AG04450 (cell line): ENCODE measurements around the gene PDE4D. TPM values are rescaled to one million over a fixed set of nuclear protein-coding genes. Genes with fewer than 3 reads are reported as not detected.

ENCODE experiments used
- CTCF ChIA-PET: fragments of 300-600, 350-600 bp; formaldehyde crosslinking; extraction: SDS; loops from one replicate; lab custom pipeline; 2022; ENCODE audit warnings: antibody characterized with exemption, inconsistent platforms; lab: Charles Lee
- POLR2A ChIA-PET: fragments of 350-600 bp; formaldehyde crosslinking; extraction: SDS; loops from one replicate; lab custom pipeline; 2021; ENCODE audit warnings: antibody characterized with exemption, inconsistent platforms; lab: Yijun Ruan, JAX
- DNase-seq: peaks from one replicate; pipeline ENCODE4 v3.0.0-alpha.2; 2011; ENCODE audit warnings: low read depth, low spot score
- H3K27ac ChIP-seq: one replicate; pipeline ENCODE4 v1.5.1; 2012; ENCODE audit warnings: low read depth, low read length, control low read depth
- H3K27me3 ChIP-seq: one replicate; pipeline ENCODE4 v1.6.0; 2012; ENCODE audit warnings: low read length; ENCODE audit not compliant: control insufficient read depth, insufficient read depth
- H3K4me3 ChIP-seq: 2 replicates; pipeline ENCODE4 v1.5.1; 2011; ENCODE audit warnings: mild to moderate bottlenecking, low read depth, low read length, control low read depth
- H3K9me3 ChIP-seq: 2 replicates; pipeline ENCODE4 v1.5.1; 2012; ENCODE audit warnings: low read length; ENCODE audit not compliant: control insufficient read depth, insufficient read depth
- CTCF ChIP-seq: IDR thresholded peaks from 2 replicates; pipeline ENCODE4 v1.5.1; 2011; ENCODE audit warnings: low read depth, low read length, control low read depth, inconsistent platforms
- polyA plus RNA-seq: library from polyadenylated mRNA; depleted of rRNA; stranded (reverse); fragments of >200 nt; gene quantifications from 2 replicates; pipeline ENCODE4 v1.2.3, GENCODE V29; 2011

PDE4D gene
- polyA plus RNA-seq, 1 experiment = 12.0 TPM

- no peak for DNase-seq
- Histone ChIP-seq H3K9me3 (no peaks in the 10 kb centered on the region), H3K4me3 (no peak overlapping the region), H3K27me3 (no peaks in the 10 kb centered on the region), H3K27ac (no peak overlapping the region)
- CTCF ChIA-PET = interaction anchor here (0.6 to 8.8 kb wide), 5 partner anchors 10 to 488 kb away, joined by 3 to 360 read pairs (median 7); no protein-coding TSS in a partner anchor
- TF ChIP-seq CTCF = no peak
- POLR2A ChIA-PET = no interaction called here
These were observed 708.8 kb downstream of the PDE4D start for GRCh38 chr5:59184769-59185168.

- Histone ChIP-seq H3K4me3 (no peak overlapping the region), H3K27me3 (no peaks in the 10 kb centered on the region), H3K9me3 (no peaks in the 10 kb centered on the region), H3K27ac (no peak overlapping the region)
- POLR2A ChIA-PET = no interaction called here
- no peak for DNase-seq
- TF ChIP-seq CTCF = no peak
- CTCF ChIA-PET = interaction anchor here (2.2 to 4.5 kb wide), 3 partner anchors 8 to 198 kb away, joined by 9 to 30 read pairs (median 21); no protein-coding TSS in a partner anchor
These were observed 710.8 kb downstream of the PDE4D start for GRCh38 chr5:59182760-59183159.

- TF ChIP-seq CTCF = no peak
- POLR2A ChIA-PET = no interaction called here
- no peaks in the 10 kb centered on the region for H3K27me3 ChIP-seq
- H3K4me3 ChIP-seq = no peak overlapping the region
- DNase-seq = no peak
- CTCF ChIA-PET = interaction anchor here (1.0 to 9.0 kb wide), 7 partner anchors 8 to 294 kb away, joined by 3 to 187 read pairs (median 12); no protein-coding TSS in a partner anchor
- no peak overlapping the region for H3K27ac ChIP-seq
- no peaks in the 10 kb centered on the region for H3K9me3 ChIP-seq
These were observed 713.0 kb downstream of the PDE4D start for GRCh38 chr5:59180515-59180914.

- H3K27me3 ChIP-seq = no peaks in the 10 kb centered on the region
- CTCF ChIA-PET = interaction anchor here (0.5 to 9.0 kb wide), 7 partner anchors 9 to 293 kb away, joined by 3 to 187 read pairs (median 12); no protein-coding TSS in a partner anchor
- no peak overlapping the region for H3K4me3 ChIP-seq
- POLR2A ChIA-PET = no interaction called here
- H3K27ac ChIP-seq = no peak overlapping the region
- no peak for TF ChIP-seq CTCF
- no peak for DNase-seq
- no peaks in the 10 kb centered on the region for H3K9me3 ChIP-seq
These were observed 713.8 kb downstream of the PDE4D start for GRCh38 chr5:59179704-59180103.

- H3K4me3 ChIP-seq = no peak overlapping the region
- DNase-seq = no peak
- TF ChIP-seq CTCF = no peak
- no peak overlapping the region for H3K27ac ChIP-seq
- CTCF ChIA-PET = interaction anchor here (2.6 to 9.0 kb wide), 3 partner anchors 10 to 292 kb away, joined by 9 to 187 read pairs (median 125); no protein-coding TSS in a partner anchor
- no peaks in the 10 kb centered on the region for H3K9me3 ChIP-seq
- no peaks in the 10 kb centered on the region for H3K27me3 ChIP-seq
- POLR2A ChIA-PET = no interaction called here
These were observed 715.0 kb downstream of the PDE4D start for GRCh38 chr5:59178482-59178881.
